Caco-2 (cell line): ENCODE measurements around the gene RAB22A. TPM values are rescaled to one million over a fixed set of nuclear protein-coding genes. Genes with fewer than 3 reads are reported as not detected.
A peak's percentile ranks its signal among the peaks of the same experiment; 100 is the strongest.
"Not testable (repeated sequence)": the region's sequence is repeated elsewhere in the genome, so short reads cannot be mapped to it uniquely, and the experiment has no call there.

Experiments
- BruUV-seq: library from RNA; stranded (reverse); fragments of 400-500 nt; replicated peaks from 2 replicates; lab custom pipeline; 2021; lab: Mats Ljungman, UMichigan
- CTCF ChIA-PET: fragments of 300-600 bp; sonication (Branson Sonifier 250); formaldehyde crosslinking; loops from one replicate; lab custom pipeline; 2022; ENCODE audit warnings: antibody characterized with exemption; lab: Charles Lee
- POLR2A ChIA-PET: fragments of 300-600 bp; sonication (Branson Sonifier 250); formaldehyde crosslinking; loops from one replicate; lab custom pipeline; 2022; ENCODE audit warnings: antibody characterized with exemption; lab: Charles Lee
- DNase-seq, 2 experiments: peaks; one replicate each; pipeline versions ENCODE4 v3.0.0 to v3.0.0-alpha.2; 2020 to 2022
- H3K27me3 ChIP-seq: replicated peaks from 2 replicates; pipeline ENCODE4 v1.6.0; 2011; ENCODE audit warnings: low read length; ENCODE audit not compliant: control insufficient read depth, insufficient read depth
- H3K36me3 ChIP-seq: 2 replicates; pipeline ENCODE4 v1.5.1; 2011; ENCODE audit warnings: low read length; ENCODE audit not compliant: control insufficient read depth, insufficient read depth
- H3K4me1 ChIP-seq: fragments of 250-450 bp; sonication (Bioruptor Pico); 2 replicates; pipeline ENCODE4 v1.5.1; 2020; ENCODE audit warnings: mild to moderate bottlenecking
- H3K4me3 ChIP-seq: 2 replicates; pipeline ENCODE4 v1.5.1; 2011; ENCODE audit warnings: low read depth, mild to moderate bottlenecking, control low read depth, low read length
- H3K9me3 ChIP-seq: fragments of 250-450 bp; sonication (Bioruptor Pico); 2 replicates; pipeline ENCODE4 v1.5.1; 2020; ENCODE audit warnings: mild to moderate bottlenecking, moderate library complexity
- H3K27ac Mint-ChIP-seq: one replicate; pipeline ENCODE4 v1.8.0; 2022; ENCODE audit warnings: mixed read lengths; ENCODE audit not compliant: unreplicated experiment
- H3K27me3 Mint-ChIP-seq: one replicate; pipeline ENCODE4 v1.8.0; 2022; ENCODE audit warnings: mixed read lengths; ENCODE audit not compliant: insufficient read depth, unreplicated experiment
- H3K36me3 Mint-ChIP-seq: one replicate; pipeline ENCODE4 v1.8.0; 2022; ENCODE audit warnings: mild to moderate bottlenecking, mixed read lengths; ENCODE audit not compliant: insufficient read depth, unreplicated experiment
- H3K4me1 Mint-ChIP-seq: one replicate; pipeline ENCODE4 v1.8.0; 2022; ENCODE audit warnings: low read depth, mixed read lengths; ENCODE audit not compliant: unreplicated experiment
- H3K4me3 Mint-ChIP-seq: one replicate; pipeline ENCODE4 v1.8.0; 2022; ENCODE audit warnings: mild to moderate bottlenecking, moderate library complexity, mixed read lengths; ENCODE audit not compliant: unreplicated experiment
- H3K9me3 Mint-ChIP-seq: one replicate; pipeline ENCODE4 v1.8.0; 2022; ENCODE audit warnings: mixed read lengths; ENCODE audit not compliant: unreplicated experiment
- intact Hi-C: fragments of 100-400 bp; cut with micrococcal nuclease; formaldehyde crosslinking; loops from one replicate; pipeline ENCODE4 v1.10.0; 2022; ENCODE audit not compliant: unreplicated experiment
- total RNA-seq: library from RNA; stranded (reverse); gene quantifications from 2 replicates; pipeline ENCODE4 v1.2.3, GENCODE V29; 2022
- TF ChIP-seq, protein P1 (sequence below), 2 experiments: fragments of 200-600 bp in 1 of 2; IDR thresholded peaks; 1 replicate in 1 of 2; 2 replicates in 1 of 2; pipeline versions ENCODE4 v1.5.1 to v1.8.0; 2011 to 2022; ENCODE audit warnings: antibody characterized with exemption in 1 of 2, control low read depth in 1 of 2, inconsistent platforms in 1 of 2, low read depth in 1 of 2, low read length in 1 of 2, mild to moderate bottlenecking in 1 of 2, moderate library complexity in 1 of 2; ENCODE audit not compliant: insufficient read depth in 1 of 2, severe bottlenecking in 1 of 2, unreplicated experiment in 1 of 2

Gene RAB22A
- total RNA-seq, 1 experiment from 2014 or later = 24.1 TPM

DNA sequence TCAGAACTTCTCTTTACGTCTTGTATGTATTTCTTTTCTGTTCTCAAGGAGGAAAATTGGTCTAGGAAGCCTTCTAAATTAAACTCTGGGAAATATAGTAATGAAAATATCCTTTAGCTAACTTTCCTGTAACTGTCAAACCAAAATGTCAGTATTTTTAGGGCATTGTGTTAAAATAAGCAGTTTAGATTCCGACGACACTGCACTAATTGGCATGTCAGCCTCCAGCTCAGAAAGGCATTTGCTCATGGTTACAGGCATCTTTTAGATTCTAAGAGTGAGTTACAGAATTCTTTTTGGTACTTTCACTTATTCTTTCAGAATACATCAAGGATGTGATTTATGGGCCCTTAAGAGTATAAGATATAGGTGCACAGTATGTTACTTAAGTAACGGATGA, 53.5 kb downstream of the RAB22A start:
- no peaks in the 10 kb centered on the region for H3K27me3 Mint-ChIP-seq
- no peak overlapping the region for H3K27ac Mint-ChIP-seq
- BruUV-seq = no TSS peak
- peaks cover 56% of the 10 kb centered on the region for H3K36me3 Mint-ChIP-seq
- intact Hi-C loops = no loop called here
- H3K9me3 Mint-ChIP-seq = no peaks in the 10 kb centered on the region
- no peak overlapping the region for H3K4me3 Mint-ChIP-seq
- H3K4me1 Mint-ChIP-seq = peaks cover 13% of the 10 kb centered on the region
- TF ChIP-seq, protein P1, sequence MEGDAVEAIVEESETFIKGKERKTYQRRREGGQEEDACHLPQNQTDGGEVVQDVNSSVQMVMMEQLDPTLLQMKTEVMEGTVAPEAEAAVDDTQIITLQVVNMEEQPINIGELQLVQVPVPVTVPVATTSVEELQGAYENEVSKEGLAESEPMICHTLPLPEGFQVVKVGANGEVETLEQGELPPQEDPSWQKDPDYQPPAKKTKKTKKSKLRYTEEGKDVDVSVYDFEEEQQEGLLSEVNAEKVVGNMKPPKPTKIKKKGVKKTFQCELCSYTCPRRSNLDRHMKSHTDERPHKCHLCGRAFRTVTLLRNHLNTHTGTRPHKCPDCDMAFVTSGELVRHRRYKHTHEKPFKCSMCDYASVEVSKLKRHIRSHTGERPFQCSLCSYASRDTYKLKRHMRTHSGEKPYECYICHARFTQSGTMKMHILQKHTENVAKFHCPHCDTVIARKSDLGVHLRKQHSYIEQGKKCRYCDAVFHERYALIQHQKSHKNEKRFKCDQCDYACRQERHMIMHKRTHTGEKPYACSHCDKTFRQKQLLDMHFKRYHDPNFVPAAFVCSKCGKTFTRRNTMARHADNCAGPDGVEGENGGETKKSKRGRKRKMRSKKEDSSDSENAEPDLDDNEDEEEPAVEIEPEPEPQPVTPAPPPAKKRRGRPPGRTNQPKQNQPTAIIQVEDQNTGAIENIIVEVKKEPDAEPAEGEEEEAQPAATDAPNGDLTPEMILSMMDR (IDR thresholded peaks at IDR 0.05; ENCODE audit: insufficient read depth in 1 of 2, low read depth in 1 of 2, low read length in 1 of 2, severe bottlenecking in 1 of 2, unreplicated experiment in 1 of 2) = no peak
- H3K4me1 ChIP-seq = peaks cover 9% of the 10 kb centered on the region
- POLR2A ChIA-PET = no interaction called here
- H3K9me3 ChIP-seq = no peaks in the 10 kb centered on the region
- CTCF ChIA-PET = interaction anchor here (0.6 kb wide), 1 partner anchor 39 kb away, joined by 9 read pairs; no protein-coding TSS in a partner anchor
- no peaks in the 10 kb centered on the region for H3K27me3 ChIP-seq
- H3K4me3 ChIP-seq = no peak overlapping the region
- peaks cover 11% of the 10 kb centered on the region for H3K36me3 ChIP-seq
- no peak for DNase-seq

DNA sequence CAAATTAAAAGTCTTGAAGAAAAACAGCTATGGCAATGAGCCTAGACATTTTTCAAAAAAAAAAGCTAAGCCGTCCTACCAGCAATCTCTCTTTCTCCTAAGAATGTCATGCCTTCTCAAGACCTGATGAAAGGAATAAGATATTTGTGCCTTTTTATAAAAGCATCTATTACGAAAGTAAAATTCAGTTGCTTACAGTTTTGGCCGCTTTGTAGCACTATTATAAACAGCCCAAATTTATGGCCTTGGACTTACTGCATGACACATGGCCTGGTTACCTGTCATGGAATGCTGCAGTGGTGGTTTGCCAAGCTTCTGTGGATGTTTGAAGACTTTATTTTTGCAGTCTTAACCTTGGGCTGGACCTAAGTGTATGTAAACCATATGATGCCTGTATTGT, 57.4 kb downstream of the RAB22A start:
- Mint-ChIP-seq H3K4me3 (no peak overlapping the region), H3K27ac (no peak overlapping the region), H3K4me1 (peaks cover 15% of the 10 kb centered on the region), H3K9me3 (no peaks in the 10 kb centered on the region), H3K27me3 (no peaks in the 10 kb centered on the region), H3K36me3 (peaks cover 35% of the 10 kb centered on the region)
- Histone ChIP-seq H3K9me3 (no peaks in the 10 kb centered on the region), H3K36me3 (peaks cover 3% of the 10 kb centered on the region; the same call in 1 of the 2 replicates), H3K4me1 (peaks cover 10% of the 10 kb centered on the region), H3K4me3 (no peak overlapping the region), H3K27me3 (no peaks in the 10 kb centered on the region)
- ChIA-PET POLR2A (interaction anchor here (0.6 to 0.8 kb wide), 2 partner anchors 22 to 142 kb away, joined by 4 to 5 read pairs; partner anchors contain the start of gene VAPB), CTCF (no interaction called here)
- DNase-seq = no peak
- TF ChIP-seq, protein P1 (IDR thresholded peaks at IDR 0.05; ENCODE audit: insufficient read depth in 1 of 2, low read depth in 1 of 2, low read length in 1 of 2, severe bottlenecking in 1 of 2, unreplicated experiment in 1 of 2) = no peak
- no TSS peak for BruUV-seq
- intact Hi-C loops = no loop called here

DNA sequence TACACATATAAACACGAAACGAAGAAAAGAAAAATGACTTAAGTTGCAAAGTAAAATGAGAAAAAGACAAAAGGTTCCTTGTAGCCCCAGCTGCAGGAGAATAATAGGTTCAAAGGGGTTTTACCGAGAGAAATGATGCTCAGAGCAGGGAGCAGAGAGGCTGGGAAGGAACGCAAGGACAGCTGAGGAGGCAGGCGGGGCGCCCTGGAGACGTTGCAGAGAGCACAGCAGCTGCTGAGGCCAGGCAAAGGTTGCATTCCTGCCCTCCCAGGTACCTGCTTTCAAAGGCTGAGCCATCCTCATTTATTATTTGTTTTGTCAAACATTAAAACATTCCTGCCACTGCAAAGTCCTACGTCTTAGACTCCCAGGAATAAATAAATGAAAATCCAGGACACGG, 63.3 kb downstream of the RAB22A start:
- Histone ChIP-seq H3K36me3 (no peaks in the 10 kb centered on the region; the same call in 1 of the 2 replicates), H3K4me3 (no peak overlapping the region), H3K9me3 (no peaks in the 10 kb centered on the region), H3K4me1 (peaks cover 29% of the 10 kb centered on the region), H3K27me3 (no peaks in the 10 kb centered on the region)
- POLR2A ChIA-PET = interaction anchor here (0.6 to 1.4 kb wide), 2 partner anchors 16 to 75 kb away, joined by 3 to 8 read pairs; partner anchors contain the start of gene VAPB
- peak; percentile 91 to 95 for DNase-seq
- Mint-ChIP-seq H3K27ac (peak overlapping the region; percentile 68), H3K9me3 (no peaks in the 10 kb centered on the region), H3K27me3 (no peaks in the 10 kb centered on the region), H3K4me1 (peaks cover 37% of the 10 kb centered on the region), H3K36me3 (peaks cover 6% of the 10 kb centered on the region), H3K4me3 (peak overlapping the region; percentile 49)
- CTCF ChIA-PET = interaction anchor here (1.0 to 1.3 kb wide), 2 partner anchors 16 to 278 kb away, joined by 5 read pairs; partner anchors contain the start of genes STX16 and VAPB
- intact Hi-C loops = loop anchor here (1.0 to 2.0 kb wide), 6 partner anchors 16 to 136 kb away; partner anchors contain the start of gene VAPB
- TF ChIP-seq, protein P1 (IDR thresholded peaks at IDR 0.05; ENCODE audit: insufficient read depth in 1 of 2, low read depth in 1 of 2, low read length in 1 of 2, severe bottlenecking in 1 of 2, unreplicated experiment in 1 of 2) = no peak
- no TSS peak for BruUV-seq

DNA sequence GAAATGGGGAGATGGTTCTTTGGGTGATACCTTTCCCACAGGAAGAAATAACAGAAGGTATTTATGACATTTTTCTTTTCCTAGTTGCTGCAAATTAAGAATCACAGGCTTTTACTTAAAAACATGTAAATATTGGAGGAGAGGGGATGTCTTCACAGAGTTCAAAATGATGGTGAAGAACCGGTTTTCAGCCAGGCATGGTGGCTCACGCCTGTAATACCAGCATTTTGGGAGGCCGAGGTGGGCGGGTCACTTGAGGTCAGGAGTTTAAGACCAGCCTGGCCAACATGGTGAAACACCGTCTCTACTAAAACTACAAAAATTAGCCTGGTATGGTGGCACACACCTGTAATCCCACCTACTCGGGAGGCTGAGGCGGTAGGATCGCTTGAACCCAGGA, 63.8 kb downstream of the RAB22A start:
- H3K4me1 ChIP-seq = peaks cover 28% of the 10 kb centered on the region
- not testable (repeated sequence) for H3K36me3 ChIP-seq, H3K27me3 ChIP-seq, H3K9me3 ChIP-seq, H3K36me3 Mint-ChIP-seq, H3K9me3 Mint-ChIP-seq, H3K27me3 Mint-ChIP-seq, BruUV-seq, DNase-seq, H3K4me3 ChIP-seq
- peak overlapping the region; percentile 49 for H3K4me3 Mint-ChIP-seq
- ChIA-PET CTCF (interaction anchor here (1.0 to 1.3 kb wide), 2 partner anchors 16 to 278 kb away, joined by 5 read pairs; partner anchors contain the start of genes STX16 and VAPB), POLR2A (interaction anchor here (1.4 kb wide), 1 partner anchor 15 kb away, joined by 8 read pairs; the partner anchor contains the start of gene VAPB)
- peak overlapping the region; percentile 68 for H3K27ac Mint-ChIP-seq
- intact Hi-C loops = loop anchor here (1.0 to 2.0 kb wide), 4 partner anchors 16 to 136 kb away; partner anchors contain the start of gene VAPB
- H3K4me1 Mint-ChIP-seq = peaks cover 37% of the 10 kb centered on the region
